Astrocyte of the cerebellum (primary cell): ENCODE measurements around the gene OSCAR.

Experiments
- DNase-seq: peaks from one replicate; pipeline ENCODE4 v3.0.0-alpha.2; 2011; ENCODE audit warnings: low read depth
- H3K4me3 ChIP-seq: 2 replicates; pipeline ENCODE4 v1.5.1; 2011; ENCODE audit warnings: mild to moderate bottlenecking, low read depth, low read length, moderate library complexity
- in situ Hi-C: cut with HindIII; loops from 2 replicates; pipeline ENCODE4 v1.10.0; 2017; ENCODE audit warnings: low sequenced_read_pairs
- TF ChIP-seq, protein P1 (sequence below): IDR thresholded peaks from 2 replicates; pipeline ENCODE4 v1.5.1; 2012; ENCODE audit warnings: low read length, low read depth, moderate library complexity, mild to moderate bottlenecking; ENCODE audit errors: missing control alignments

OSCAR gene

DNA sequence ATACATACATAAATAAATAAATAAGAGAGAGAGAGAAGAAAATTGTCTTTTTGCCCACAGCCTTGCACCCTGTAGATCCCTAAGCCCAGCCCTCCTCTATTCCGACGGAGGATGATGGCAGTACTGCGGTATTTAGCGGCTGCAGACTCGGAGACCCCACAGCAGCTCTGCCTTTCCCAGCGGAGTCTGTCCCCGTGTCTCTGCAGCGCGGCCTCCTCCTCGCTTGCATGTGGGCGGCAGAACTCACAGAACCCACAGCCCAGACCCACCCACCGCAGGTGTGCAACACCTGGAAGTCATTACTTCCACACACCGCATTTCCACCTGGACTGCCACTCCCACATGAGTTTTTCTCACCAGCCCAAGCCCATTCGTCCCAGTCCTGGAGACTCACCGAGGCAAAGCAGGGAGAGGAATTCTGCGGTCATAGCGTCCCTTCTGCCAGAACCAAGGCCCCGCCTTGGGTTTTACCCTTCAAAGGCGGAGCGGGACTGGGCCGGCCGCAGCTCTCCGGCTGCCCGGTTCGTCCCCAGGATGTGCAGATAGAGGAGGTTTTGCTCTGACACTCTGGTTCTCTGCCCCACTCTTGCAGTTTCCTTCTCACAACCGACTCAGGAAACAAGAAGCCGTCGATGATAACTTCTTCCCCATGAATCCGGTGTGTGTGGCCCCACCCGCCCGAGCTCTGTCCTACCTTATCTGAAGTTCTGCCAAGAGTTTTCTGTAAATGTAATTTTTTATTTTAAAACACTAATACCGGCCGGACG lies 37.1 kb downstream of the OSCAR start, which contains the start of gene VSTM1:
TSS of gene VSTM1 (minus strand) at position 548 of the 767 bp plus-strand sequence. CDS start at position 428, 120 bp downstream.
- H3K4me3 ChIP-seq, result no peak within 1 kb of the TSS
- TF ChIP-seq, protein P1, sequence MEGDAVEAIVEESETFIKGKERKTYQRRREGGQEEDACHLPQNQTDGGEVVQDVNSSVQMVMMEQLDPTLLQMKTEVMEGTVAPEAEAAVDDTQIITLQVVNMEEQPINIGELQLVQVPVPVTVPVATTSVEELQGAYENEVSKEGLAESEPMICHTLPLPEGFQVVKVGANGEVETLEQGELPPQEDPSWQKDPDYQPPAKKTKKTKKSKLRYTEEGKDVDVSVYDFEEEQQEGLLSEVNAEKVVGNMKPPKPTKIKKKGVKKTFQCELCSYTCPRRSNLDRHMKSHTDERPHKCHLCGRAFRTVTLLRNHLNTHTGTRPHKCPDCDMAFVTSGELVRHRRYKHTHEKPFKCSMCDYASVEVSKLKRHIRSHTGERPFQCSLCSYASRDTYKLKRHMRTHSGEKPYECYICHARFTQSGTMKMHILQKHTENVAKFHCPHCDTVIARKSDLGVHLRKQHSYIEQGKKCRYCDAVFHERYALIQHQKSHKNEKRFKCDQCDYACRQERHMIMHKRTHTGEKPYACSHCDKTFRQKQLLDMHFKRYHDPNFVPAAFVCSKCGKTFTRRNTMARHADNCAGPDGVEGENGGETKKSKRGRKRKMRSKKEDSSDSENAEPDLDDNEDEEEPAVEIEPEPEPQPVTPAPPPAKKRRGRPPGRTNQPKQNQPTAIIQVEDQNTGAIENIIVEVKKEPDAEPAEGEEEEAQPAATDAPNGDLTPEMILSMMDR, result no peak
- DNase-seq, result no peak
- in situ Hi-C loops, result no loop called here

DNA sequence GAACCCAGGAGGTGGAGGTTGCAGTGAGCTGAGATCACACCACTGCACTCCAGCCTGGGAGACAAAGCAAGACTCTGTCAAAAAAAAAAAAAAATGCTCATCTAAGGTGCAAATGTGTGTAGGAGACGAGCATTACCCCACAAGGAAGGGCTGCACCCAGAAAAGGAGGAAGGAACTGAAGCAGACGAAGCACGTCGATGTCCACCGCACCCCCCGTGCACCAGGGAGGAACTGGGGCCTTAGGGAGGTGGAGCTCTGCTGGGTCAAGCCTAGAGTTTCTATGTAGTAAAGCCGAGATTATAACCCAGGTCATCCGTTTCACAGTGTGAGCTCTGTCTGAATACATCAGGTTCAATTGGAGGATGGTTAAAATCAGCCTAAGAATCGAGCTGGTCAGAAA lies 38.0 kb downstream of the OSCAR start:
- in situ Hi-C loops, result no loop called here
- TF ChIP-seq, protein P1, result no peak
- DNase-seq, result no peak
- H3K4me3 ChIP-seq, result no peak overlapping the region

DNA sequence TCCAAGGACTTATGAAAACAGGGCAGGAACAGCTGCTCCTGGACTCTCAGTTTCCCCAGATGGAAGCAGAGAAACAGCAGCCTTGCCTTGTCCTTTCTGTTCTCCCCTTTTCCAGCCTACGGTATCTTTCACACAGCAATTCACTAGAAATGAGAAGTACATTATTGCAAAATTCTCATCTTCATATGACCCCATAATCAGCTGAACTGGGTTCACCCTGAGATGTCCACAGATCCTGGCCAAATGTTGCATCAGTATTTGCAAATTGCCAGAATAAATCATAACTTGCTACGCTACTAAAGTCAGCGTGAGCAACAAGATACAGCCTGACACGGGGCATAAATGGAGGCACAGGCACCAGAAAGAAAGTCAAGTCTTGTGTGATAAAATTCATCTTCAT lies 53.0 kb downstream of the OSCAR start:
- TF ChIP-seq, protein P1, result no peak
- DNase-seq, result no peak
- no peak overlapping the region for H3K4me3 ChIP-seq
- in situ Hi-C loops, result loop anchor here (25.0 kb wide), 1 partner anchor 135 kb away; the partner anchor contains the start of gene CACNG7

DNA sequence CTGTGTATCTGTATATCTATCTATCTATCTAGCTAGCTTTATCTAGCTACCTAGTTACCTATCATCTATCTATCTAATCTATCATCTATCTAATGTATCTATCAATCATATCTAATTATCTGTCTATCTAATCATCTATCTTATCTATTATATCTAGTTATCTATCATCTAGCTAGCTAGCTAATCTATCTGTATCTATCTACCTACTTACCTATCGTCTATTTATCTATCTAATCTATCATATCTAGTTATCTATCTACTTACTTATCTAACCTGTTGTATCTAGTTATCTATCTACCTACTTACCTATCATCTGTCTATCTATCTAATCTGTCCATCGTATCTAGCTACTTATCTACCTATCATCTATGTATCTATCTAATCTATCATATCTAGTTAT lies 54.8 kb downstream of the OSCAR start:
- in situ Hi-C loops, result loop anchor here (25.0 kb wide), 1 partner anchor 133 kb away; the partner anchor contains the start of gene CACNG7
- no peak overlapping the region for H3K4me3 ChIP-seq
- TF ChIP-seq, protein P1, result no peak
- DNase-seq, result no peak
